ENCODE measurements around the gene PTPRC. TPM values are rescaled to one million over a fixed set of nuclear protein-coding genes. Genes with fewer than 3 reads are reported as not detected.

The PTPRC gene
- total RNA-seq, 1 donor from 2014 or later = not detected

- DNase-seq (ENCODE audit: extremely low read depth, low read depth, low spot score) = peak; percentile 56
These were observed 30.3 kb downstream of the PTPRC start for GRCh38 chr1:198669023-198669698.

- no peak for DNase-seq (ENCODE audit: extremely low read depth, low read depth, low spot score)
These were observed 30.9 kb downstream of the PTPRC start for GRCh38 chr1:198669771-198670170.

GRCh38 chr1:198671136-198671535 lies 32.3 kb downstream of the PTPRC start:
- DNase-seq (ENCODE audit: extremely low read depth, low read depth, low spot score) = no peak

- DNase-seq (ENCODE audit: extremely low read depth, low read depth, low spot score) = no peak
These were observed 33.3 kb downstream of the PTPRC start for GRCh38 chr1:198672124-198672523.

GRCh38 chr1:198674009-198674408 lies 35.2 kb downstream of the PTPRC start:
- no peak for DNase-seq (ENCODE audit: extremely low read depth, low read depth, low spot score)

GRCh38 chr1:198676253-198676652 lies 37.4 kb downstream of the PTPRC start:
- DNase-seq (ENCODE audit: extremely low read depth, low read depth, low spot score) = no peak

GRCh38 chr1:198677027-198677426 lies 38.2 kb downstream of the PTPRC start:
- DNase-seq (ENCODE audit: extremely low read depth, low read depth, low spot score) = no peak

GRCh38 chr1:198677871-198678270 lies 39.0 kb downstream of the PTPRC start:
- no peak for DNase-seq (ENCODE audit: extremely low read depth, low read depth, low spot score)

GRCh38 chr1:198678301-198678836 lies 39.5 kb downstream of the PTPRC start:
- DNase-seq (ENCODE audit: extremely low read depth, low read depth, low spot score) = no peak

GRCh38 chr1:198678901-198679329 lies 40.1 kb downstream of the PTPRC start:
- DNase-seq (ENCODE audit: extremely low read depth, low read depth, low spot score) = no peak

GRCh38 chr1:198679535-198680173 lies 40.8 kb downstream of the PTPRC start:
- DNase-seq (ENCODE audit: extremely low read depth, low read depth, low spot score) = no peak

- no peak for DNase-seq (ENCODE audit: extremely low read depth, low read depth, low spot score)
These were observed 41.5 kb downstream of the PTPRC start for GRCh38 chr1:198680174-198680875.

GRCh38 chr1:198681252-198681651 lies 42.4 kb downstream of the PTPRC start:
- DNase-seq (ENCODE audit: extremely low read depth, low read depth, low spot score) = no peak

GRCh38 chr1:198681831-198682759 lies 43.3 kb downstream of the PTPRC start:
- DNase-seq (ENCODE audit: extremely low read depth, low read depth, low spot score) = peak; percentile 58

GRCh38 chr1:198682850-198683249 lies 44.0 kb downstream of the PTPRC start:
- no peak for DNase-seq (ENCODE audit: extremely low read depth, low read depth, low spot score)

GRCh38 chr1:198683449-198683848 lies 44.6 kb downstream of the PTPRC start:
- DNase-seq (ENCODE audit: extremely low read depth, low read depth, low spot score) = no peak

- DNase-seq (ENCODE audit: extremely low read depth, low read depth, low spot score) = no peak
These were observed 47.4 kb downstream of the PTPRC start for GRCh38 chr1:198686069-198686728.

GRCh38 chr1:198687429-198687828 lies 48.6 kb downstream of the PTPRC start:
- no peak for DNase-seq (ENCODE audit: extremely low read depth, low read depth, low spot score)

- no peak for DNase-seq (ENCODE audit: extremely low read depth, low read depth, low spot score)
These were observed 52.2 kb downstream of the PTPRC start for GRCh38 chr1:198691063-198691462.

GRCh38 chr1:198693321-198693720 lies 54.5 kb downstream of the PTPRC start:
- no peak for DNase-seq (ENCODE audit: extremely low read depth, low read depth, low spot score)
